PFSK-1 (cell line): Measurements from ENCODE around the gene AIG1.

ENCODE experiments used
- FOXP2 ChIP-seq: optimal IDR thresholded peaks from 2 replicates; pipeline ENCODE3; 2011; ENCODE audit warnings: borderline replicate concordance, control low read depth, inconsistent platforms; ENCODE audit not compliant: insufficient read depth; ENCODE audit errors: extremely low read length, extremely low read depth
- POLR2AphosphoS5 ChIP-seq: IDR thresholded peaks from 2 replicates; pipeline ENCODE4 v1.6.1; 2012; ENCODE audit warnings: low read depth, mild to moderate bottlenecking, control low read depth, low read length, moderate library complexity
- REST ChIP-seq, 2 experiments: IDR thresholded peaks; 2 replicates each; pipeline versions ENCODE4 v1.6.1 to v1.8.0; 2011 to 2012; ENCODE audit warnings: low read depth in 2 of 2, low read length in 2 of 2, control low read depth in 1 of 2, inconsistent platforms in 1 of 2, mild to moderate bottlenecking in 1 of 2, moderate library complexity in 1 of 2; ENCODE audit not compliant: insufficient read depth in 1 of 2
- SIN3A ChIP-seq: IDR thresholded peaks from 2 replicates; pipeline ENCODE4 v1.6.1; 2012; ENCODE audit warnings: mild to moderate bottlenecking, low read length, moderate library complexity, borderline replicate concordance; ENCODE audit not compliant: insufficient read depth
- TAF1 ChIP-seq: IDR thresholded peaks from 2 replicates; pipeline ENCODE4 v1.6.1; 2012; ENCODE audit warnings: low read length, control low read depth, borderline replicate concordance; ENCODE audit not compliant: insufficient read depth

The AIG1 gene

GRCh38 chr6:143332153-143332845, 271.6 kb downstream of the AIG1 start:
- TF ChIP-seq POLR2AphosphoS5 = no peak
- no peak for TF ChIP-seq REST (IDR thresholded peaks at IDR 0.05; ENCODE audit: insufficient read depth in 1 of 2, low read depth in 2 of 2, low read length in 2 of 2)

GRCh38 chr6:143333081-143333480, 272.4 kb downstream of the AIG1 start:
- TF ChIP-seq REST (IDR thresholded peaks at IDR 0.05; ENCODE audit: insufficient read depth in 1 of 2, low read depth in 2 of 2, low read length in 2 of 2) (no peak), TAF1 (no peak), POLR2AphosphoS5 (no peak), FOXP2 (no peak), SIN3A (no peak)

- TF ChIP-seq SIN3A (no peak), FOXP2 (no peak), POLR2AphosphoS5 (no peak), TAF1 (no peak), REST (IDR thresholded peaks at IDR 0.05; ENCODE audit: insufficient read depth in 1 of 2, low read depth in 2 of 2, low read length in 2 of 2) (no peak)
Measured at GRCh38 chr6:143333749-143334520, 273.2 kb downstream of the AIG1 start.

GRCh38 chr6:143335865-143336264, 275.2 kb downstream of the AIG1 start:
- no peak for TF ChIP-seq TAF1
- TF ChIP-seq SIN3A = no peak
- TF ChIP-seq POLR2AphosphoS5 = no peak
- TF ChIP-seq REST (IDR thresholded peaks at IDR 0.05; ENCODE audit: insufficient read depth in 1 of 2, low read depth in 2 of 2, low read length in 2 of 2) = no peak
- no peak for TF ChIP-seq FOXP2
